IPS-18c (cell line): ENCODE measurements around the gene PADI3.

Source experiments
- H3K4me3 ChIP-seq: 2 replicates; pipeline ENCODE4 v1.7.0; 2013; ENCODE audit warnings: low read depth, mild to moderate bottlenecking, low read length, moderate library complexity; ENCODE audit not compliant: insufficient read depth
- H3K9me3 ChIP-seq: one replicate; pipeline ENCODE4 v1.6.1; 2013; ENCODE audit warnings: mild to moderate bottlenecking, low read length, moderate library complexity; ENCODE audit not compliant: control insufficient read depth, insufficient read depth

Gene PADI3

DNA sequence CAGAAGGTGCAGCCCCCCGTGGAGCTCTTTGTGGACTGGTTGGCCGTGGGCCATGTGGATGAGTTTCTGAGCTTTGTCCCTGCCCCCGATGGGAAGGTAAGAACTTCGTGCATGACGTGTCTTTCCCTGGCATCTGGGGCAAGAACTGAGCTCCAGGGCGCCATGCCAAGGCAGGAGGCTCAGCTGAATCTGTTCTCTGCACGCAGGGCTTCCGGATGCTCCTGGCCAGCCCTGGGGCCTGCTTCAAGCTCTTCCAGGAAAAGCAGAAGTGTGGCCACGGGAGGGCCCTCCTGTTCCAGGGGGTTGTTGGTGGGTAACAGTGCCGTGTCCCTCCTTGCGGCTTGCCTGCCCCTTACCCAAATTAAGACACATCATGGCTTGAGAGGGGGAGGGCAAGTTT lies 27.7 kb downstream of the PADI3 start:
- no peak overlapping the region for H3K4me3 ChIP-seq
- no peaks in the 10 kb centered on the region for H3K9me3 ChIP-seq

- no peaks in the 10 kb centered on the region for H3K9me3 ChIP-seq
- no peak overlapping the region for H3K4me3 ChIP-seq
These were observed 28.7 kb downstream of the PADI3 start for GRCh38 chr1:17277511-17278159.

GRCh38 chr1:17278996-17279830 lies 30.3 kb downstream of the PADI3 start:
- no peak overlapping the region for H3K4me3 ChIP-seq

GRCh38 chr1:17280436-17280835 lies 31.5 kb downstream of the PADI3 start:
- H3K9me3 ChIP-seq, result no peaks in the 10 kb centered on the region
- H3K4me3 ChIP-seq, result no peak overlapping the region

More at GRCh38 chr1:17278996-17279830, 30.3 kb downstream of the PADI3 start:
- H3K9me3 ChIP-seq, result no peaks in the 10 kb centered on the region

DNA sequence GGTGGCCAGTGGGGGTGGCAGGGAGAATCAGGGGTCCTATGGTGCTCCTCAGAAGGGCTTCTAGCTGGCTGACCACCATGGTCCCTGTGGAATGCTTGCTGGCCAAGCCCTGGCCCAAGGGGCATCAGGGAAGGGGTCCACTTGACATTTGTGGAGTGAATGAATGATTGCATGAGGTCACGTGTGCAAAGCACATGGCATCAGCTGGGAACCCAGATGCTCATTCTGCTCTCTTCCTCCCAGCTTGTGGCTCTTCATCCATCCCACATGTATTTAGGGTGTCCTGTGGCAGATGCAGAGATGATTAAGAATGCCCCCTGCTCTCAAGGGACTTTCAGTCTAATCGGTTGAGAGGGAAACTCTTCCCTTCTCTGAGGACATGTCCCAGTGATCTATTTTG lies 32.0 kb downstream of the PADI3 start:
- Histone ChIP-seq H3K9me3 (no peaks in the 10 kb centered on the region), H3K4me3 (no peak overlapping the region)

DNA sequence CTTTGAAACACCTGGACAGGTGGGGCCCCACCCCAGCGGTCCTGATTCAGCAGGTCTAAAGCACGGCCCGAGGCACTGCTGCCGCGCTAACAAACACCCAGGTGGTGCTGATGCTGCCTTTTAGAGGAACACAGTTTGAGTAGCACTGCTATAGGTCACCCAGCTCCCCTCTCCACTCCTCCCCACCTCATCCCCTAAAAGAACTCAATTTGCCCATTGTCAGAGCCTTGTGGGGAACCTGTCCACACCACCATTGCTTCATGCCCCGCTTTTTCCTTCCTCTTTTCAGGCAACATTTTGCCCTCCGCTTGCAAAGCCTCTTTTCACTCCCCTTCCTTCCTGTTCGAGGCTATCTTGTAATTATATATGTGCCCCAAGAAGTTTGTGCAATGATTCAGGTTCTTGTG lies 32.9 kb downstream of the PADI3 start:
- H3K9me3 ChIP-seq, result no peaks in the 10 kb centered on the region
- no peak overlapping the region for H3K4me3 ChIP-seq

- Histone ChIP-seq H3K4me3 (no peak overlapping the region), H3K9me3 (no peaks in the 10 kb centered on the region)
These were observed 33.9 kb downstream of the PADI3 start for GRCh38 chr1:17282836-17283235.

DNA sequence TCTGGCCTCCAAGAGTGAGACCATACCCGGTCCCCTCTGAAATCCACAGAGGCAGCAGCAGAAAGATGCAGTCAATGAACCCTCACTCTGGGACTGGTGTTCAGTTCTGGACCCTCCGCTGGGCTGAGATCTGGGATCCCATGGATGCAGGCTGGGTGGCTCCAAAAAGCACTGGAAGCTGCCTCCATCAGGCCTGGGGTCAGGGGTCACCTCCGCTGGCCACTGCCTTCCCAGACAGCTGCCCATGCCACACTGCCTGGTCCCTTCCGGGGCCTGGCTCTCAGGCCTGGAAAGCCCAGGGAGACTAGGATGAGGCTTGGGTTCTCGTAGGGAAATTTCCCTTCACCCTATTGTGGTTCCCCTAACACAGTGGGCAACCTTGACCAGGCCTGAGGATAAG lies 37.7 kb downstream of the PADI3 start:
- Histone ChIP-seq H3K4me3 (no peak overlapping the region), H3K9me3 (no peaks in the 10 kb centered on the region)

DNA sequence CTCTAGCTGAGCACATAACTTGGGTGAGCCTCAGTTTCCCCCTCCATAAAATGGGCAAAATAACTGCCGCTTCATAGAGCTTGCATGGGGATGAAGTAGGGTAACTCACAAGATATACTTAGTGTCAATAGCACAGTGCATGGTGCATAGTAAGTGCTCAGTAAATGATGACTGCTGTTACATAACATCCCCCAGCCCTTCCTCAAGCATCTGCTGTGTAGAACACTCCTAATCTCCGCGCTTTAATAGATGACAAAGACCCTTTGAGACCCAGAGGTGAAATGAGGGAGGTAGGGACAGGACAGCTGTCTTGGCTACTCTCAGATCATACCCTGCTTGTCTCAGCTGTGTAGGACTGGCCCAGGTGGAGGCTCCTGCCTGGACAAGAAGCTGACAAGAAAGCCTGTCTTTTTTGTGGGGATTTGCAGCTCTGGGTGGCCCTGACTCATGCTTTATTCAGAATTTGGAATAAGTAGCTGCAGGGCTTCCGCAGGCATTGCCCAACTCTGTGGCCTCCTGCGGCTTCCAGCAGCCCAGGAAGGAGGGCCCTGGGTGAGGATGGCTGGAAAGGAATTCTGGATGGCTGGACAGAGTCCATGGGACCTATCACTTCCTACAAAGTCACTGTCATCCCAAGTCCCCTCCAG lies 38.4 kb downstream of the PADI3 start:
- Histone ChIP-seq H3K9me3 (no peaks in the 10 kb centered on the region), H3K4me3 (no peak overlapping the region)

GRCh38 chr1:17289721-17290120 lies 40.8 kb downstream of the PADI3 start:
- H3K9me3 ChIP-seq, result no peaks in the 10 kb centered on the region
- no peak overlapping the region for H3K4me3 ChIP-seq

DNA sequence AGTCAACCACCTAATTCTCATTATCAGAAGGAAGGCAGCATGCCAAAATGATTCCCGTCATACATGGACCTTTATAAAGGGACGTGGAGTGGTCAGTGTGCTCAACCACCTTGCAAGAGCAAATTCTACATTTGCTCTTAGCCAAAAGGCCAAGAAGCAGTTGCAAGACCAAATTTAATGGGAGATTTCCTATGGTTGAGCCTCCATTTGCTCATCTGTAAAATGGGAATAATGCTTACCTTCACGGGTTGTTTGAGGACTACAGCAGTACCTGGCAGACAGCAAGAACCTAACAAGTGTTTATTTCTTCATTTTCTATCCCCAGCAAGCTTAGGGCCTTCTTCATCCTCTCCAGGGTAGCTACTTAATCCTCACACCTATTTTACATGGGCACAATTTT lies 41.7 kb downstream of the PADI3 start:
- Histone ChIP-seq H3K9me3 (no peaks in the 10 kb centered on the region), H3K4me3 (no peak overlapping the region)

GRCh38 chr1:17292299-17293160 lies 43.6 kb downstream of the PADI3 start:
- Histone ChIP-seq H3K9me3 (no peaks in the 10 kb centered on the region), H3K4me3 (no peak overlapping the region)

- Histone ChIP-seq H3K9me3 (no peaks in the 10 kb centered on the region), H3K4me3 (no peak overlapping the region)
These were observed 45.0 kb downstream of the PADI3 start for GRCh38 chr1:17293681-17294425.

DNA sequence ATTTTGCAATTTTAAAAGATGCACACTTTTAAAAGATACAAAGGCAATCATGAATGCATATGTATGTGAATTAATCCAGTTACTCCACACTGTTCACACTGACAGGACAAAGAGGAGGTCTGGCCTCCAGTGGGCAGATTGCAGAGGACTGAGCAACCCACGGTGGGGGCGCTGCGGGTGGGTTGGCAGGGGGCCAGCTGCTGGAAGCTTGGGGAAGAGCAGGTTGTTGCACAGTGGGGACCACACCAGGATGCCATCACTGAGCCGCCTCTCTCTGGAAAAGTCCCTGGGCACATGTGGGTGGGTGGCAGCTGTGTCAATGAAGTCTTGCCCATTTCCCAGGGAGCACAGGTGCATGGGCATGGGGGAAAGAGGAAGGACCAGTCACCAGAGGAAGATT lies 46.4 kb downstream of the PADI3 start:
- H3K4me3 ChIP-seq, result no peak overlapping the region
- no peaks in the 10 kb centered on the region for H3K9me3 ChIP-seq

- Histone ChIP-seq H3K9me3 (no peaks in the 10 kb centered on the region), H3K4me3 (no peak overlapping the region)
These were observed 47.2 kb downstream of the PADI3 start for GRCh38 chr1:17296086-17296485.

- no peak overlapping the region for H3K4me3 ChIP-seq
- no peaks in the 10 kb centered on the region for H3K9me3 ChIP-seq
These were observed 49.1 kb downstream of the PADI3 start for GRCh38 chr1:17297991-17298390.

- Histone ChIP-seq H3K4me3 (no peak overlapping the region), H3K9me3 (no peaks in the 10 kb centered on the region)
These were observed 52.9 kb downstream of the PADI3 start for GRCh38 chr1:17301767-17302166.
